HUES64 (cell line): Measurements from ENCODE around the gene PTPRN2.

Experiments used
- H3K27ac ChIP-seq: 2 replicates; pipeline ENCODE4 v1.7.0; 2013; ENCODE audit warnings: low read depth, low read length, inconsistent platforms
- H3K27me3 ChIP-seq: 2 replicates; pipeline ENCODE4 v1.6.1; 2013; ENCODE audit warnings: mild to moderate bottlenecking, low read length; ENCODE audit not compliant: insufficient read depth
- H3K36me3 ChIP-seq: 2 replicates; pipeline ENCODE4 v1.6.1; 2013; ENCODE audit warnings: mild to moderate bottlenecking, low read length; ENCODE audit not compliant: insufficient read depth
- H3K4me1 ChIP-seq: 2 replicates; pipeline ENCODE4 v1.6.1; 2013; ENCODE audit warnings: mild to moderate bottlenecking, low read length, moderate library complexity; ENCODE audit not compliant: insufficient read depth
- H3K4me3 ChIP-seq: 2 replicates; pipeline ENCODE4 v1.5.1; 2013; ENCODE audit warnings: mild to moderate bottlenecking, low read length, moderate library complexity
- H3K9ac ChIP-seq: 2 replicates; pipeline ENCODE4 v1.6.1; 2013; ENCODE audit warnings: mild to moderate bottlenecking, low read depth, low read length
- H3K9me3 ChIP-seq: 2 replicates; pipeline ENCODE4 v1.6.1; 2013; ENCODE audit warnings: low read depth, low read length; ENCODE audit not compliant: insufficient read depth
- WGBS: fragments of 150-250, 120-280 bp; methylation state at CpG from one replicate; pipeline ENCODE4 v1.1.7; 2013; ENCODE audit warnings: missing lambda C conversion rate; 5-methylcytosine and 5-hydroxymethylcytosine counted together

PTPRN2 gene

DNA sequence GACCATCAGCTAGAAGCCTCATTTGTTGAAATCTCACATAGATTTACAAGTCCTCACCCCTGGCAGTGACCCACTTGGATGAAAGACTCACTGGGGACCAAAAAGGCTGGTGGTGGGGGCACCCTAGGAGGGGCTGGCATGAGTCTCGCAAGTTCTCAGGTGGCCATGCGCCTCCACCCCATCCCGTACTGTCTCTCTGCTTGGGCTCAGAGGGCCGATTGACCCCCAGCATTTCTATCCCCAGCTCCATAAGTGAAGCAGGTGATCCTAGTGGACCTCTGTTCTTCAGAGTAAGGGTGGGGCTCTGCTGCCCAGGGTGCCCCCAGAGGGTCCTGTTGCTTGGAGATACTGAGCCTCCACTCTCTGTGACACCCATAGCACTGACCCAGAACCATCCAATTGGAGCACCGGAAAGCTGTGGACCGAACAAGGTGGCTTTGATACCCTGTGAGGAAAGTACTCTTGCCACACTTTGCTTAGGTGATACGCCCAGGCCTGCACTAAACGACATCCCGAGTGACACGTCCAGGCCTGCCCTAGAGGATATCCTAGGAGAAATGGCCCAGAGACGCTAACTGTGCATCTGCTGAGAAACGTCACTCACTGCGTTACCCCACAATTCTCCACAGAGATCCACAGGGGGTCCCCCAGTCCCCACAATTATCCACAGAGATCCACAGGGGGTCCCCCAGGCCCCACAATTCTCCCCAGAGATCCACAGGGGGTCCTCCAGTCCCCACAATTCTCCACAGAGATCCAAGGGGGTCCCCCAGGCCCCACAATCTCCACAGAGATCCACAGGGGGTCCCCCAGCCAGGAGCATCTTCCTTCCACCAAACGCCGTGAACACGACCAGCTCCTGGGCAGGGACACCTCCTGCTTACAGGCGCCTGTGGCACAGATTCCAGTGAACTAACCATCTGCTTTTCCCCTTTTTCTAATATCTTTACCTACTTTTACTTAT is 262.9 kb downstream of the PTPRN2 start:
- Histone ChIP-seq H3K9ac (no peak overlapping the region), H3K36me3 (no peaks in the 10 kb centered on the region), H3K27me3 (no peaks in the 10 kb centered on the region), H3K4me1 (no peaks in the 10 kb centered on the region), H3K9me3 (peaks cover 96% of the 10 kb centered on the region), H3K4me3 (no peak overlapping the region), H3K27ac (no peak overlapping the region)
- 79% methylated on average over 17 of the region's 17 CpGs for WGBS

DNA sequence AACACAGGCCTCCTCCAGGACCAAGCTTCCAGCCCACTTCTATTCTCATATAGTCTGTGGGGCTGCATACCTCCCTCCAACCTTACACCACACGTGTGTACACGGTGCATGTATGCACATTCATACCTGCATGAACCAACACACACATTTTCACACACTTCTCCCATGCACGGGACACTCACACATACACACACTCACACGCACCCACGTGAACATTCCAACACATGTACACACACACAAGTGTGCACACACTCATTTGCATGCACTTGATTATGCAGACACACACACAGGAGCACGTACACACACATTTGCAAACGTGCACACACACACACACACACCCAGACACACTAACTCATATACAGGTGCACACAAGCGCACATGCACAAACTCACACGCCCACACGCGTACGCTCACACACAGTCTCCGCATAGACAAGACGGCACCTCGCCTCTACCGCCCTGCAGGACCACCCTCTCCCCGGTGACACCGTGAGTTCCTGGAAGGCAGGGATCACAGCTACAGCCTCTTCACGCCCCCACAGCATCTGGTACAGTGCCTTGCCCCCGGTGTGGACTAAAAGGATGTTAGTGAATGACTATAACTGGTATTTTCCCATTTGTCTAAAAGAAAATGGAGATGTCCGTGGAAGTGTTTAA is 263.8 kb downstream of the PTPRN2 start:
- 83% methylated on average over 20 of the region's 21 CpGs for WGBS

DNA sequence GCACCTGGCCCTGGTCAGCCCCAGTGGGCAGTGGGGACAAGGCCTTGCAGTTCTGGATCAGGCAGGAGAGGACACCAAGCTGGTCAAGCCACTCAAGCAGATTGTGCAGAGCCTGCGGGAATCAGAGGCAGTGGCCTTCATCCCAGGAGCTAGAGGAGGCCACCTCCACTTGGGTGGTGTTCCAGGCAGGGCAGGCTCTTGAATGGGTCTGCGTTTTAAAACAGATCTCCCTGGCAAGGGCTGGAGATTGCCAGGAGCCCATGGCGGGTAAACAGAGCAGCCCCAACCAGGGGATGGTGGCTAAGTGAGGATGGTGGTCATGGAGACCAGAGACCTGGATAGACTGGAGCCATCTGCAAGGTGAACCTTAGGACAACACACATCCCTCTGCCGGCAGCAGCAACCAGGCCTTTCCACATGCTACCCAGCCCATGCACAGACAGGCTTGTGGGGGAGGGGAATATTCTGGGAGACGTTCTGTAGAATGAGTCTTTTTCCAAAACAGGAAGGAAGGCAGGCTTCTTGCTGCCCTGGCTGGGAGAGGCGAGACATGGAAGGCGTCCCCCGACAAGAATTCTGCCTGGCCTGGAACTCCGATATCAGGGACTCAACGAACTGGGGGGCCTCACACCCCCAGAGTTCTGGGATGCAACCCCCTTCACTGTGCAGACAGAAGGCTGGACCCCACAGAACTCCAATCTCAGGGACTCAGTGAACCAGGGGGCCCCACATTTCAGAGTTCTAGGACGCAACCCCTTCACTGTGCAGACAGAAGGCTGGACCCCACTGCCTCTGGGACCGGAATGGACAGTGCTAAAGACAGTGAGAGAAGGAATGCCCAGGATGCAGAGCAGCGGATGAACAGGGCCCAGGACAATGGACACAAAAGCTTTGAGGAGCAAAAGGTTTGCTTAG is 264.8 kb downstream of the PTPRN2 start:
- whole genome bisulfite sequencing = 73% methylated on average over 12 of the region's 13 CpGs
- Histone ChIP-seq H3K9me3 (peaks cover 92% of the 10 kb centered on the region), H3K4me1 (no peaks in the 10 kb centered on the region)

More for the DNA sequence above, 263.8 kb downstream of the PTPRN2 start:
- peaks cover 93% of the 10 kb centered on the region for H3K9me3 ChIP-seq
- H3K27ac ChIP-seq = no peak overlapping the region
- no peak overlapping the region for H3K9ac ChIP-seq
- H3K4me1 ChIP-seq = no peaks in the 10 kb centered on the region
- no peaks in the 10 kb centered on the region for H3K27me3 ChIP-seq
- no peaks in the 10 kb centered on the region for H3K36me3 ChIP-seq
- no peak overlapping the region for H3K4me3 ChIP-seq

DNA sequence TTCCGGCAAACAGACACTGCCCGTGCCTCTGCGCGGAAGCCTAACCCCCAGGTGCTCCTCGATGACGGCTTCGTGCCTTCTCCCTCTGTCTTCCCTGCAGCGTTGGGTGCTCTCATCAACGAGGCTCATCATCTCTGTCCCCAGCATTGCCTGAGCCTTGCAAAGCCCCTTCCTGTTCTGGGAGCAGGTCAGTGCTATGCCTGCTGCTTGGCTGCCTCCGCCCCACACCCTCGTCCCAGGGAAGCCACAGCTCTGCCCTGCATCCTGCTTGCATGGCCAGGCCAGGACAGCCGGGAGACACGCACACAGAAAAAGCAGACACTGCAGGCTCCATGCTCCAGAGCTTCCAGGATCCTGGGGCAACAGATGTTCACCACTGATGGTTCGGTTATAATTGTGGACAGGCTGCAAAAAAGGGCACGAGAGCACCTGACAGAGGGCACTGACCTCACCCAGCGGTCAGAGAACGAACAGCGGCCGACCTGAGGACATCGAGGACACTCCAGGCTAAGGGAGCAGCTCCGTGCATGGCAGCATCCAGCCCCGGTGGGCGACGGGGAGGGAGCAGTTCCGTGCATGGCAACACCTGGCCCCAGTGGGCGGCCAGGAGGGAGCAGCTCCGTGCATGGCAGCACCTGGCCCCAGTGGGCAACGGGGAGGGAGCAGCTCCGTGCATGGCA is 265.5 kb downstream of the PTPRN2 start:
- H3K9me3 ChIP-seq = peaks cover 91% of the 10 kb centered on the region

More for the DNA sequence above, 264.8 kb downstream of the PTPRN2 start:
- H3K27ac ChIP-seq = no peak overlapping the region
- H3K9ac ChIP-seq = no peak overlapping the region
- no peak overlapping the region for H3K4me3 ChIP-seq
- H3K27me3 ChIP-seq = no peaks in the 10 kb centered on the region
- H3K36me3 ChIP-seq = no peaks in the 10 kb centered on the region

DNA sequence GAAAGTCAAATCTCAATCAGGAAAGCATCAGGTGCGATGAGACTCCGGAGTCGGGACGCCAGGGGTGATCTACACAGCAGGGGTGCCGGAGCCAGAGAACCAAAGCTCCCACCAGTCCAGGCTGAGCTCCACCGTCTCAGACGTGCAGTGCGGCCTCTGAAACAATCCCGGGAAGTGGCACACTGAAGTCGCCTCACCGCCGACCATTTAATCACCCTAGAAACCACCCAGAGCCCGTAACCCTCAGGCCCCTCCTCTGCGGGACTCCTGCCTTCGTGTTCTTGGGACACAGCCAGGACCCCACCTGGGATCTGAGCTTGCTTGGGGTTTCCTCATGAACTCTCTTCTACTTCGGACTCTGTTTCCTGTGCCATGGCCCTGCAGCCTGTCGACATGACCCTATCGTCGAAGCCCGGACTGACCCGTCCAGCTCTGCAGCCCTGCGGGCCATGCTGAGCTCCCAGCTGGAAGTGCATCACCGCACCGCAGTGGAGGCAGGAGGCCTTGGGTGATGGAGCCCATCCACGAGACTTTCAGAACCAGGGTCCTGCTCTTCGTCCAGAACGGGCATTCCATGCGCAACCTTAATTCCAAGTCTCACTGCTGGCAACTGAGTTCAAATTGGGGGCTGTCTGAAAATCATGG is 266.4 kb downstream of the PTPRN2 start:
- Histone ChIP-seq H3K4me3 (no peak overlapping the region), H3K4me1 (no peaks in the 10 kb centered on the region), H3K9me3 (peaks cover 90% of the 10 kb centered on the region), H3K27me3 (no peaks in the 10 kb centered on the region), H3K36me3 (no peaks in the 10 kb centered on the region), H3K9ac (no peak overlapping the region), H3K27ac (no peak overlapping the region)
- 89% methylated on average over 28 of the region's 28 CpGs for WGBS

More for the DNA sequence above, 265.5 kb downstream of the PTPRN2 start:
- no peak overlapping the region for H3K4me3 ChIP-seq
- H3K27me3 ChIP-seq = no peaks in the 10 kb centered on the region
- H3K9ac ChIP-seq = no peak overlapping the region
- H3K36me3 ChIP-seq = no peaks in the 10 kb centered on the region
- WGBS = 85% methylated on average over 29 of the region's 29 CpGs
- H3K4me1 ChIP-seq = no peaks in the 10 kb centered on the region
- H3K27ac ChIP-seq = no peak overlapping the region

DNA sequence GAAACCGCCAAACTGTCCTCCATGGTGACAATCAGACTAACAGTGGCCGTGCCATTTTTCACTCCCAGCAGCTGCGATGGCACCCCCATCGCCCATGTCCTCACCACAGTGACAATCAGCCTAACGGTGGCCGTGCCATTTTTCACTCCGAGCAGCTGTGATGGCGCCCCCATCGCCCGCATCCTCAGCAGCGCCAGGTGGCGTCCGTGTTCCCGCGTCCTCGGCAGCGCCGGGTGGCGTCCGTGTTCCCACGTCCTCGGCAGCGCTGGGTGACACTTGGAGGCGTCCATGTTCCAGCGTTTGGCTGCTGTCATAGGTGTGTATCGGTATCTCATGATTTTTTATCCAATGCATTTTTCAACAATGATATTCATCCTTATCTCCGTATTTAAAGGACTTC is 267.3 kb downstream of the PTPRN2 start:
- Histone ChIP-seq H3K36me3 (no peaks in the 10 kb centered on the region), H3K4me1 (no peaks in the 10 kb centered on the region), H3K27ac (no peak overlapping the region), H3K27me3 (no peaks in the 10 kb centered on the region), H3K9me3 (peaks cover 90% of the 10 kb centered on the region), H3K9ac (no peak overlapping the region), H3K4me3 (no peak overlapping the region)
- 85% methylated on average over 26 of the region's 27 CpGs for WGBS

DNA sequence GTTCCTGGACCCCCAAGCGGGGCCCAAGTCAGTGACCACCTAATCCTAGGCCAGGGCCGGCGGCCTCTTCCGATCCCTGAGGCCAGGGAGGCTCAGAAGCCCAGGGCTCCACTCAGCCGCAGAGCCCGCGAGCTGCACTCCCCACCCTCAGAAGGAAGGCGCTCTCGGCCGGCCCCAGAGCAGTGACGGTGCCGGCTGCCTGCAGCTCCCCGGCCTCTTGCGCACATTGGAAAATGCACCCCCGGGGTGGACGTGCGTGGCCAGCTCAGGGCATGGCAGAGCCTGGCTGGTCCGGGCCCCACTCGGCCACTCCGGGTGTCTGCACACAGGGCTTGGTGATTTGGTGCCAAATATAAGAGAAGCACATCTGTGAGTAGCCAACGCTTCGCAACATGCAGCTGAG is 269.1 kb downstream of the PTPRN2 start:
- no peaks in the 10 kb centered on the region for H3K27me3 ChIP-seq
- peaks cover 85% of the 10 kb centered on the region for H3K9me3 ChIP-seq
- H3K9ac ChIP-seq = no peak overlapping the region
- WGBS = 91% methylated on average over 22 of the region's 22 CpGs
- H3K4me1 ChIP-seq = no peaks in the 10 kb centered on the region
- no peaks in the 10 kb centered on the region for H3K36me3 ChIP-seq
- no peak overlapping the region for H3K27ac ChIP-seq
- no peak overlapping the region for H3K4me3 ChIP-seq

DNA sequence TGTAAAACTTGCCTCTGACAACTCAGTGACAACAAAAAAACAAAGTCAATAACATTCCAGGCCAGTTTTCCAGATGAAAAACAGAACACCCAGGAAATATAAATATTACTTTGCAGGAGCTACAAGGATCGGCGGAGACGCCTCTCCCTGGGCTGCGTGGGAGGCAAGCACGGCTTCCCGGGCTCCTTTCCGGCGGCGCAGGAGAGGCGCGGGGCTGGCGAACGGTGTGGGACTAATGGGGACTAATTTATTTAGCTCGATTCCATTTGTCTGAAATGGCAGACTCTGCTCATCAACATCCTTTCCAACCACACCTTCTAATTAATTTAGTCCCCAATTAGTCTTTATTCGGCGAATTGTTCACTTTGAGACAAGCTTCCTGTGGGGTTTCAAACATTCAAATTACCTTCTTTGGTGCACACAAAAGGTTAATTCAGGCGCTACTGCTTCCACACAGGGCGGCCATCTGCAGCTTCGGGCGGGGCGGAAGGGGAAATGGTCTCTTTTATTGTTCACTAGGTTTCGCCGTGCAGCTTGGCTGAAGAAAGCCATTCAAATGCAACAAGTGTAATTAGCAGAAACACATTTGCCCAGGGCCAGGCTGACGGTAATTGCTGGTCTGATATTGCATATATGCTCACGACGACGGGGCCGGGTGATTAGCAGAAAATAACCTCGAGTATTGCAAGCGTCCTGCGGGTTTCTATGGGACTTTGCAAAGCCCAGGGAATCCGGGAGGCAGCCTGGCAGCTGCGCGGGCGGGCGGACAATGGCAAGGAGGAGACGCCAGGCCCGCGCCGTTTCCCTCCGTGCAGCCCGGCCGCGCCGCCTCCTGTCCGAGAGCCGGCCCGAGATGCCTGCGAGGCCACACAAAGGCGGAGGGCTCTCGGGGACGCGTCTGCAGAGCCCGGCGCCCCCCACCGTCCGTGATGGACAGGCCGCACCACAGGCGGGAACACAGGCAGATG is 270.1 kb downstream of the PTPRN2 start:
- Histone ChIP-seq H3K9me3 (peaks cover 85% of the 10 kb centered on the region), H3K4me1 (no peaks in the 10 kb centered on the region), H3K36me3 (no peaks in the 10 kb centered on the region), H3K4me3 (no peak overlapping the region), H3K27ac (no peak overlapping the region), H3K27me3 (no peaks in the 10 kb centered on the region), H3K9ac (no peak overlapping the region)
- 90% methylated on average over 59 of the region's 59 CpGs for WGBS

DNA sequence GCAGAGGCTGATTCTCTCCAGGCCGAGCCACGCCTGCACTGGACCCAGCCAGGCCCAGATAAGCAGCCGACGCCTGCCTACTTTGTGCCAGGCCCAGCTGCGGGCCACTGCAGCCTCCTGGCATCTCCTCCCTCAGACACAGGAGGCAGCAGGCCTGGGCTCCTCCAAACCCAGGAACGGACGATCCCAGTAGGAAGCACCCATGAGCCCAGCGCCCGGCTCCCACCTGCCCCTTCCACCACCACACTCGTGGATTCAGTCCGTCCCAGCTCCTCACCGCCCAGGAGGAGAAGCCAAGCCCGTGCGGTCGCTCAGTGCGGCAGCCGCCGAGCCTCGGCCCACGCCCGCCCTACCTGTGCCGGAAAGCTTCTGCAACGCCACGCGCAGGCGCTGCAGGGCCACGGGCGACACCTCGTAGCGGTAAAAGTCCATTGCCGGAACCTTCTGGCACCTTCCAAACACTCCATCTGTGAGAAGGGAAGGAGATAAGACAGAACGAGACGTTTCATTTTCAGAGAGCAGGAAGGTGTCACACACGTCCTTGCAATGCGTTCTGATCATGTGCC is 271.1 kb downstream of the PTPRN2 start:
- WGBS = 92% methylated on average over 35 of the region's 35 CpGs
- Histone ChIP-seq H3K4me1 (no peaks in the 10 kb centered on the region), H3K36me3 (no peaks in the 10 kb centered on the region), H3K27me3 (no peaks in the 10 kb centered on the region), H3K9me3 (peaks cover 85% of the 10 kb centered on the region), H3K9ac (no peak overlapping the region), H3K4me3 (no peak overlapping the region), H3K27ac (no peak overlapping the region)
